Measurements from ENCODE around the gene CYP24A1.

GRCh38 chr20:54126806-54127655 lies 46.8 kb downstream of the CYP24A1 start:
- TF ChIP-seq CTCF (IDR thresholded peaks at IDR 0.05; ENCODE audit: low read depth, low read length, poor library complexity, severe bottlenecking) = no peak
- no peak for TF ChIP-seq EZH2phosphoT487 (IDR thresholded peaks at IDR 0.05; ENCODE audit: borderline replicate concordance, low read length)
